Cerebellar cortex (tissue), 1 donor: Measurements from ENCODE around the gene NOC2L.

Experiments used
- DNase-seq: peaks from one replicate; pipeline ENCODE4 v3.0.0-alpha.2; 2015; ENCODE audit warnings: low spot score

The NOC2L gene

DNA sequence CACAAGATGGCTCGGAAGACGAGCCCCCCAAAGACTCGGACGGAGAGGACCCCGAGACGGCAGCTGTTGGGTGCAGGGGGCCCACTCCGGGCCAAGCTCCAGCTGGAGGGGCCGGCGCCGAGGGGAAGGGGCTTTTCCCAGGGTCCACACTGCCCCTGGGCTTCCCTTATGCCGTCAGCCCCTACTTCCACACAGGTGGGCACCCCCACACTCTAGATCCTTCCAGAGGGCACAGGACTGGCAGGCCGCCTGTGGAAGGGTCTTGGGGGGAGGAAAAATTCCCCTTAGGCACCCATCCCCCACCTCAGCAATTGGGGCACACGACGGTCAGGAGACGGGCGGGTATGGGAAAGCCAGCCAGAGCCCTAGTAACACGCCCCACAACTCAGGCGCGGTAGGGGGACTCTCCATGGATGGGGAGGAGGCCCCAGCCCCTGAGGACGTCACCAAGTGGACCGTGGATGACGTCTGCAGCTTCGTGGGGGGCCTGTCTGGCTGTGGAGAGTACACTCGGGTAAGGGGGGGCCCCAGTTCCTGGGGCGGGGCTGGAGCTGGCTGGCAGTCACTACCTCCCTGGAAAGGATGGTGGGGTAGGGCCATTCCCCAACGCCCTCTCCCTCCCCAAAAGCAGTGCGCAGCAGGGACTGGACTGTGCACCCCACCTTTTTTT is 16.1 kb downstream of the NOC2L start:
- peak; percentile 61 for DNase-seq

GRCh38 chr1:942411-942821 is 16.6 kb downstream of the NOC2L start:
- DNase-seq, result no peak

GRCh38 chr1:941588-942383 is 17.3 kb downstream of the NOC2L start:
- DNase-seq, result peak; percentile 79

GRCh38 chr1:941015-941587 is 18.0 kb downstream of the NOC2L start:
- DNase-seq, result no peak

DNA sequence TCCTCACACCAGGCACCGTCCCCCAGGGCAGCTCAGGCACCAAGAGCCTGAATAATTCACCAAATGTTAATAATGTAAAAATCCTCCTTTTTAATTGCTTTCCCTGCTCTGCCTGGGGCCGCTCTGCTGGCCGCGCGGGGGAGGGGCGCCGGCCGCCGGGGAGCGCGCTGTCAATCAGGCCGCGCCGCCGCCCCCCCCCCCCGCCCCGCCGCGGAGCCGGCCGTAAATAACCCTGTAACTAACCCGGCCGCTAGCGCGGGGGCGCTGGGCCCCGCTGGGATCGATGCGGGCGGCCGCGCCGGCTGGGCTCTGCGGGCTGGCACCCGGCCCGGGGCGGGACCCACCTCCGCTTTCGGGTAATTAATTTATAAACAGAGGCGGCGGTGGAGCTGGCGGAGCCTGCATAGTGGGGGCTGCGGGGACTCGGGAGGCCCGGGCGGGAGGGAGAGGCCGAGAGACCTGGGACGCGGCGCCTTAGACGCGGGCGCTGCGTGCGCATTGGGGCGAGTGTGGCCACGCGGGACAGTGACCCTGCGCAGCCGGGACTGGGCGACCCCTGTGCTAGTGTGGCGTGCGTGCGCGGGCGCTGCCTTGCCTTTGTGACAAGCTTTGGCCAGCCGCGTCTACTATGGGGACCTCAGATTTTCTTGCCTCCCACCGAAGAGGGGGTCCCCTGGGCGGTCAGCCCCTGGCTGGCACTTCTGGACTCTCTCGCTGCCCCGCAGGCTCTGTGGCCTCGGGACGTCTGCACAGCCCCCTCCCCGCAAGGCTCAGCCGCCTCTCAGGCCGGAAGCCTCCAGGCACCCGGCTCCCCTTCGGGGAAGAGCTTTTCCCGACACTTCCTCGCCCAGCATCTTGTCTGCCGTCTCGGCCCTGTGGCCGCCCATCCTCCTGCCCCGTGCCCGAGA is 18.7 kb downstream of the NOC2L start:
- no peak for DNase-seq

DNA sequence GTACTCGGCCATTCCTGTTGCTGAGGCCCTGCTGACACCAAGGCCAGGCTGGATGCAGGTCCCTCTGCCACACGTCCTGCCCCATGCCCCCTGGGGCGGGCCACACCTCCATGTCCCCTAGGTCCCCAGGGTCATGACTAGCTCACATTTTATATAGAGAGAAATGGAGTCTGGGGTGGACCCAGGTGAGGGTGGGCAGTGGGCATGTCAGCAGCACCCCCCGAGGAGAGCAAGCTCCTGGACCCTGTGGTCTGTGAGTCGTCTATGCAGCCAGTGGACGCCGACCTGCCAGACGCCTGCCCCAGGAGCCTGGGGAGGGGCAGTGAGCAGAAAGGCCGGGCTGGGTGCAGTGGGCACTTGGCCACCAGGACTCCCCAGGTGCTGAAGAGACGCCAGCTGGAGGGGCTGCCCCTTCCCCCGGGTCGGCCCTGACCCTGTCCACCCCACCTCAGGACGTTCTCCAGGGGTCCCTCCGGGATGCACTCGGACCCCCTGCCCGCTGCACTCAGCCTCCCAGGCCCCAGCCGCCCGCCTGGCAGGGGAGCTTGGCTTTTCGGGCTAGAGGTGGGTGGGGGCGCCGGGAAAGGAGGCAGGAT is 19.4 kb downstream of the NOC2L start:
- peak; percentile 50 for DNase-seq

GRCh38 chr1:938711-939489 is 20.2 kb downstream of the NOC2L start:
- DNase-seq, result peak; percentile 63

DNA sequence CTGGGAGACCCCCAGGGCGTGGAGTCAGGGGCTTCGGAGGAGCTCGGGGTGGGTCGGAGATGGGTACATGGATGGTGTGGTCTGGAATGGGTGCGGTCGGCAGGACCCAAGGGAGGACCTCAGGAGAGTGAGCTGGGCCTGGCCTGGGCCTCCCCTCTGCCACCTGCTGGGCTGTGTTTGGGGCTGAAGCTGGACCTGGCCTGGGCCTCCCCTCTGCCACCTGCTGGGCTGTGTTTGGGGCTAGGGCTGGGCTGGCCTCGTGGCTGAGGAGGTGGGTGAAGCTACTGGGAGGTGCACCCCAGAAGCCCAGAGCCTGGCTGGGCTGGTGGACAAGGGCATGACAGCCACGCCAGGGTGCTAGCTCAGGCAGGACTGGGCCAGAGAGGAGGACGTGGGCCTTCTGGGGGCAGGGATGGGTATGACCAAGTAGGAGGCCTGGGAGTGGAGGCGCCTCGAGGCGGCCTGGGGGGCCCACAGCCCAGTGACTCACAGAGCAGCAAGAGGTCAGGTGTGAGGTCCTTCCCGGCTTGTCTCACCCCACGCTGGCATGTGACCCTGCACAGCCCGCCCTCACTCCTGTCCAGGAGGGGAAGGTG is 20.9 kb downstream of the NOC2L start:
- peak; percentile 82 for DNase-seq

GRCh38 chr1:937521-937920 is 21.5 kb downstream of the NOC2L start:
- no peak for DNase-seq

GRCh38 chr1:936348-937264 is 22.4 kb downstream of the NOC2L start:
- DNase-seq, result no peak

DNA sequence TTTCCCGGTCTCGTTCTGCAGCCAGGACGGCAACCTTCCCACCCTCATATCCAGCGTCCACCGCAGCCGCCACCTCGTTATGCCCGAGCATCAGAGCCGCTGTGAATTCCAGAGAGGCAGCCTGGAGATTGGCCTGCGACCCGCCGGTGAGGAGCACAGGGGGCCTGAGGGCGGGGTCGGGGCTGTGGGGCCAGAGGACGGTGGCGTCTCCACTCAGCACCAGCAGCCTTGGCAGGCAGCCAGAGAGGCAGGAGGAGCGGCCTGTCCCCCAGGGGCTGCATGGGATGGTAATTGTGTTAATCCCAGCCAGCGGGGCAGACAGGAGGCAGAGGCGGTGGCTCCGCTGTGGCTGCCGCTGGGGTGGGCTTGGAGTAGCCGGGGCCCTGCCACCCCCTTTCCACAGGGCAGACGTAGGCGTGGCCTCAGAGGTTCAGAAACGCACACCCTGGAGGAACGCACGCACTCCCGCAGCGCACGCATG is 23.3 kb downstream of the NOC2L start:
- peak; percentile 85 for DNase-seq

GRCh38 chr1:934991-935750 is 23.9 kb downstream of the NOC2L start:
- no peak for DNase-seq

- DNase-seq, result no peak
These were observed 25.5 kb downstream of the NOC2L start for GRCh38 chr1:933603-933940.

- DNase-seq, result no peak
These were observed 26.1 kb downstream of the NOC2L start for GRCh38 chr1:932776-933602.

DNA sequence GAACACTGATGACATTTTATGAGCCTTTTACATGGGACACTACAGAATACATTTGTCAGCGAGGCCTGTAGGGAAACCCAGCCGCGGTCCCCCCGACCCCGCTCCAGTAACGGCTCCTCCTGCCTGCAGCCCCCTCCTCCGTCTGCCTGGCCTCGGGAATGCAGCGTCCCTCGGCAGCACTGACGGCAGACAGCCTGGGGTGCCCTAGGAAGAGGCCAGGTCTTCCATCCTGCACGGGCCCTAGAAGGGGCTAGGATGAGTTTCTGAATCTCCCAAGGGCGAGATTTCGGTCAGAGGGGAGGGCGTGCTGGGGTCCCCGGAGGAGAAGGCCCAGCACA is 26.9 kb downstream of the NOC2L start:
- DNase-seq, result no peak

- no peak for DNase-seq
These were observed 27.5 kb downstream of the NOC2L start for GRCh38 chr1:931380-932172.

GRCh38 chr1:930633-931138 is 28.4 kb downstream of the NOC2L start:
- no peak for DNase-seq
